ENCODE data around the gene SMO.

DNA sequence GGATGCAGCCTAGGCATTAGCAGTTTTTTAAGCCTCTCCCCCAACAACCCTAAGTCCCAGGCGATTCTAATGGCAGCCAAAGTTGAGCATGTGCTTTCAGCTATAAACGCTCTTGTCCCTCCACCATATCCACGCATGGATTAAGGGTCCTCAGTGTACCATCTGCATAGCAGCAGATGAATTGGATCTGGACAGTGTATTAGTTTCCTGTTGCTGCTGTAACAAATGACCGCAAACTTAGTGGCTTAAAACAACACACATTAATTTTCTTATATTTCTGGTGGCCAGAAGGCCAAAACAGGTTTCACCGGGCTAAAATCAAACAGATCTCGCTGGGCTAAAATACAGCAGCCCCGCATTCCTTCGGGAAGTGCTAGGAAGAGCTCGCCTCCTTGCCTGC lies 30.8 kb upstream of the SMO start:
- no peak for TF ChIP-seq ARNT (IDR thresholded peaks at IDR 0.05)
- TF ChIP-seq SUZ12 (IDR thresholded peaks at IDR 0.05), result no peak
- TF ChIP-seq FOXM1 (IDR thresholded peaks at IDR 0.05; ENCODE audit: borderline replicate concordance), result no peak
- TF ChIP-seq SP1 (IDR thresholded peaks at IDR 0.05), result no peak
- TF ChIP-seq PKNOX1 (IDR thresholded peaks at IDR 0.05), result no peak
- TF ChIP-seq ELF4 (IDR thresholded peaks at IDR 0.05), result no peak
- TF ChIP-seq NFRKB (IDR thresholded peaks at IDR 0.05), result no peak
- no peak for TF ChIP-seq FOXA1 (IDR thresholded peaks at IDR 0.05)
- no peak for TF ChIP-seq BHLHE40 (IDR thresholded peaks at IDR 0.05; ENCODE audit: borderline replicate concordance)
- TF ChIP-seq LEF1 (IDR thresholded peaks at IDR 0.05; ENCODE audit: borderline replicate concordance), result no peak
- TF ChIP-seq FOXK2 (IDR thresholded peaks at IDR 0.05), result no peak
- no peak for TF ChIP-seq L3MBTL2 (conservative IDR thresholded peaks at IDR 0.05)
- no peak for TF ChIP-seq CTBP1 (IDR thresholded peaks at IDR 0.05; ENCODE audit: borderline replicate concordance)

Data from HEK293T (cell line).